Upper lobe of left lung (tissue), 6 donors: ENCODE measurements around the gene HMCES. TPM values are rescaled to one million over a fixed set of nuclear protein-coding genes. Genes with fewer than 3 reads are reported as not detected.

Source experiments
- ATAC-seq, 2 donors: fragments of 200-7000 bp; cut with Tn5 transposase; one replicate each; pipeline ENCODE4 v1.9.1; 2022; ENCODE audit warnings: mild to moderate bottlenecking in 2 of 2, moderate library complexity in 2 of 2; ENCODE audit not compliant: low FRiP score in 2 of 2
- DNase-seq, 2 donors: peaks; one replicate each; pipeline ENCODE4 v3.0.0-alpha.2; 2019 to 2020
- H3K27ac ChIP-seq, 4 donors: fragments of 200-600 bp; sonication (generic); one replicate each; pipeline ENCODE4 v1.5.1; 2016 to 2019
- H3K27me3 ChIP-seq, 4 donors: fragments of 200-600 bp; sonication (generic); one replicate each; pipeline ENCODE4 v1.5.1; 2017 to 2019
- H3K36me3 ChIP-seq, 4 donors: fragments of 200-600 bp; sonication (generic); one replicate each; pipeline ENCODE4 v1.5.1; 2016 to 2019
- H3K4me1 ChIP-seq, 4 donors: fragments of 200-600 bp; sonication (generic); one replicate each; pipeline ENCODE4 v1.5.1; 2018 to 2019
- H3K4me3 ChIP-seq, 4 donors: fragments of 200-600 bp; sonication (generic); one replicate each; pipeline ENCODE4 v1.5.1; 2017 to 2019; ENCODE audit warnings: mild to moderate bottlenecking in 2 of 4, moderate library complexity in 1 of 4
- H3K9me3 ChIP-seq, 4 donors: fragments of 200-600 bp; sonication (generic); one replicate each; pipeline ENCODE4 v1.5.1; 2018 to 2019
- EP300 ChIP-seq, 4 donors: sonication (generic); formaldehyde crosslinking; IDR thresholded peaks; one replicate each; pipeline ENCODE4 v1.5.1; 2017; ENCODE audit warnings: antibody characterized with exemption in 4 of 4, control low read depth in 2 of 4
- POLR2A ChIP-seq, 4 donors: fragments of 450-650 bp; IDR thresholded peaks; one replicate each; pipeline ENCODE4 v1.5.1; 2016 to 2017; ENCODE audit warnings: antibody characterized with exemption in 4 of 4, mild to moderate bottlenecking in 2 of 4
- POLR2AphosphoS5 ChIP-seq, 2 donors: sonication (generic); formaldehyde crosslinking; IDR thresholded peaks; one replicate each; pipeline ENCODE4 v1.5.1; 2017; ENCODE audit warnings: antibody characterized with exemption in 2 of 2
- WGBS, 2 donors: methylation state at CpG; one replicate each; pipeline ENCODE4 v1.1.5; 2017 to 2018; 5-methylcytosine and 5-hydroxymethylcytosine counted together
- total RNA-seq, 6 donors: library from RNA; depleted of rRNA in 4 of 6; stranded (reverse); fragments of >200 nt in 4 of 6; gene quantifications; one replicate each; pipeline versions ENCODE4 v1.1.0 to v1.2.1, GENCODE V29; 2016 to 2021
- TF ChIP-seq, protein P1 (sequence below), 6 experiments: fragments of 450-650 bp in 4 of 6; fragments of 200-600 bp in 2 of 6; sonication (generic) in 2 of 6; IDR thresholded peaks; one replicate each; pipeline ENCODE4 v1.5.1; 2016 to 2019; ENCODE audit warnings: antibody characterized with exemption in 6 of 6
- donor health status: DM: no; HTN: no; CAD: no; lungs with moderate emphysema.
- donor health status: DM: no; HTN: yes; CAD: no; lungs with severe emphysema.

HMCES gene
- total RNA-seq, 6 donors from 2014 or later, result 27.0 to 38.0 (median 31.1) TPM

- 92 to 95% methylated on average over 4 to 12 of the region's 12 CpGs for WGBS, 2 donors
- no peaks in the 10 kb centered on the region for H3K9me3 ChIP-seq
- no peaks in the 10 kb centered on the region for H3K4me1 ChIP-seq
- H3K27me3 ChIP-seq, result no peaks in the 10 kb centered on the region
- H3K36me3 ChIP-seq, result peaks cover 0 to 3% (median 0%) of the 10 kb centered on the region in 4 donors
- H3K4me3 ChIP-seq, result no peak overlapping the region
- no peak for TF ChIP-seq POLR2AphosphoS5 (IDR thresholded peaks at IDR 0.05)
- H3K27ac ChIP-seq, result no peak overlapping the region
- DNase-seq (no peak), ATAC-seq (no peak)
These were observed 46.2 kb downstream of the HMCES start for GRCh38 chr3:129324855-129325254.

- no peak overlapping the region for H3K4me3 ChIP-seq
- WGBS, 2 donors, result 100% methylated on average over 1 to 3 of the region's 3 CpGs
- ATAC-seq, result no peak
- H3K27me3 ChIP-seq, result no peaks in the 10 kb centered on the region
- no peak overlapping the region for H3K27ac ChIP-seq
- H3K36me3 ChIP-seq, result peaks cover 0 to 3% (median 0%) of the 10 kb centered on the region in 4 donors
- DNase-seq, result no peak
- no peaks in the 10 kb centered on the region for H3K9me3 ChIP-seq
- no peaks in the 10 kb centered on the region for H3K4me1 ChIP-seq
- TF ChIP-seq EP300 (IDR thresholded peaks at IDR 0.05) (no peak), POLR2AphosphoS5 (IDR thresholded peaks at IDR 0.05) (no peak), POLR2A (IDR thresholded peaks at IDR 0.05) (no peak)
- TF ChIP-seq, protein P1, sequence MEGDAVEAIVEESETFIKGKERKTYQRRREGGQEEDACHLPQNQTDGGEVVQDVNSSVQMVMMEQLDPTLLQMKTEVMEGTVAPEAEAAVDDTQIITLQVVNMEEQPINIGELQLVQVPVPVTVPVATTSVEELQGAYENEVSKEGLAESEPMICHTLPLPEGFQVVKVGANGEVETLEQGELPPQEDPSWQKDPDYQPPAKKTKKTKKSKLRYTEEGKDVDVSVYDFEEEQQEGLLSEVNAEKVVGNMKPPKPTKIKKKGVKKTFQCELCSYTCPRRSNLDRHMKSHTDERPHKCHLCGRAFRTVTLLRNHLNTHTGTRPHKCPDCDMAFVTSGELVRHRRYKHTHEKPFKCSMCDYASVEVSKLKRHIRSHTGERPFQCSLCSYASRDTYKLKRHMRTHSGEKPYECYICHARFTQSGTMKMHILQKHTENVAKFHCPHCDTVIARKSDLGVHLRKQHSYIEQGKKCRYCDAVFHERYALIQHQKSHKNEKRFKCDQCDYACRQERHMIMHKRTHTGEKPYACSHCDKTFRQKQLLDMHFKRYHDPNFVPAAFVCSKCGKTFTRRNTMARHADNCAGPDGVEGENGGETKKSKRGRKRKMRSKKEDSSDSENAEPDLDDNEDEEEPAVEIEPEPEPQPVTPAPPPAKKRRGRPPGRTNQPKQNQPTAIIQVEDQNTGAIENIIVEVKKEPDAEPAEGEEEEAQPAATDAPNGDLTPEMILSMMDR (IDR thresholded peaks at IDR 0.05), result no peak
These were observed 46.7 kb downstream of the HMCES start for GRCh38 chr3:129325383-129325782.

DNA sequence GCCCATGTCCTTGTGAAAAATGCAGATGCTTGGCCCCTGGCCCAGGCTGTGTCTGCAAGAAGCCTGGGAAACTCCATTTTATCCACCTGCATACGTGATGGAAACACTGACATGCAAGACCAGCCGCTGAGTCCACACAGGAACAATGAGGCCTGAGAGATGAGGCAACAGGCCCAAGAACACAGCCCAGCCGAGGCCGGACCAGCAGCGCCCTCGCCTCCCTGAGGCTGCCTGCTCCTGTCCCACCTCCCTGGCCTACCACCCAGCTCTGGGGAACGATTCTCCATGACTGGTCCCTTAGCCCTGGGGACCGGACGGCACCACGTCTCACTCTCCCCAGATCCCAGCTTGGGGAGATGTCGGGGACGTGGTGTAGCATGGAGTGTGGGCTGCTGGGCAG, 47.5 kb downstream of the HMCES start:
- Histone ChIP-seq H3K4me1 (no peaks in the 10 kb centered on the region), H3K9me3 (no peaks in the 10 kb centered on the region), H3K36me3 (peaks cover 0 to 3% (median 0%) of the 10 kb centered on the region in 4 donors), H3K4me3 (no peak overlapping the region), H3K27me3 (no peaks in the 10 kb centered on the region), H3K27ac (no peak overlapping the region)
- TF ChIP-seq POLR2A (IDR thresholded peaks at IDR 0.05) (no peak), POLR2AphosphoS5 (IDR thresholded peaks at IDR 0.05) (no peak), EP300 (IDR thresholded peaks at IDR 0.05) (no peak)
- TF ChIP-seq, protein P1 (IDR thresholded peaks at IDR 0.05), result no peak
- ATAC-seq, result no peak
- no peak for DNase-seq
- 89 to 91% methylated on average over 5 to 12 of the region's 12 CpGs for WGBS, 2 donors

DNA sequence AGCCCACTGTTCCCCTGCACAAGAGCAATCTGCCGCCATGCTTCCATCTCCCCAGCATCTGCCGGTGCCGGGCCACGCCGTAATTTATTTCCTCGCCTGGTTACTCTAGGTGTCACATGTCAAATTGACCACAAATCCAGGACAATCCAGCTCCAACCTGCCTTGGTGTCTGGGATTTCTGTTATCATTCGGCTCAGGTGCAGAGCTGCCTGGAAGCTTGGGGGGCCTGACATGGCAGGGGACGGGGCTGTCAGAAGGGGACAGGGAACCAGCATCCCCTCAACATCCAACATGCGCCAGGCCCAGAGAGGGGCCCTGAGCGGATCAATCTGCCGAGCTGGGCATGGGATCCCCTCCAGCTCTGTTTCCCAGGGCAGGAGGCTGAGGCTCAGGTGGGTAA, 47.9 kb downstream of the HMCES start:
- H3K4me3 ChIP-seq, result no peak overlapping the region
- TF ChIP-seq POLR2A (IDR thresholded peaks at IDR 0.05), result no peak
- TF ChIP-seq EP300 (IDR thresholded peaks at IDR 0.05), result no peak
- no peak overlapping the region for H3K27ac ChIP-seq
- H3K9me3 ChIP-seq, result no peaks in the 10 kb centered on the region
- WGBS, 2 donors, result 92 to 93% methylated on average over 9 to 11 of the region's 11 CpGs
- H3K4me1 ChIP-seq, result no peaks in the 10 kb centered on the region
- no peaks in the 10 kb centered on the region for H3K27me3 ChIP-seq
- no peak for DNase-seq
- no peak for ATAC-seq
- H3K36me3 ChIP-seq, result peaks cover 0 to 3% (median 0%) of the 10 kb centered on the region in 4 donors

- H3K4me3 ChIP-seq, result no peak overlapping the region
- H3K9me3 ChIP-seq, result no peaks in the 10 kb centered on the region
- H3K4me1 ChIP-seq, result no peaks in the 10 kb centered on the region
- no peak overlapping the region for H3K27ac ChIP-seq
- DNase-seq, result no peak
- TF ChIP-seq, protein P1 (IDR thresholded peaks at IDR 0.05), result no peak
- TF ChIP-seq POLR2AphosphoS5 (IDR thresholded peaks at IDR 0.05), result no peak
- no peak for TF ChIP-seq EP300 (IDR thresholded peaks at IDR 0.05)
- no peak for TF ChIP-seq POLR2A (IDR thresholded peaks at IDR 0.05)
- peaks cover 0 to 3% (median 0%) of the 10 kb centered on the region in 4 donors for H3K36me3 ChIP-seq
- H3K27me3 ChIP-seq, result no peaks in the 10 kb centered on the region
- WGBS, 2 donors, result 88 to 94% methylated on average over 6 of the region's 6 CpGs
- ATAC-seq, result no peak
These were observed 48.8 kb downstream of the HMCES start for GRCh38 chr3:129327510-129327909.

DNA sequence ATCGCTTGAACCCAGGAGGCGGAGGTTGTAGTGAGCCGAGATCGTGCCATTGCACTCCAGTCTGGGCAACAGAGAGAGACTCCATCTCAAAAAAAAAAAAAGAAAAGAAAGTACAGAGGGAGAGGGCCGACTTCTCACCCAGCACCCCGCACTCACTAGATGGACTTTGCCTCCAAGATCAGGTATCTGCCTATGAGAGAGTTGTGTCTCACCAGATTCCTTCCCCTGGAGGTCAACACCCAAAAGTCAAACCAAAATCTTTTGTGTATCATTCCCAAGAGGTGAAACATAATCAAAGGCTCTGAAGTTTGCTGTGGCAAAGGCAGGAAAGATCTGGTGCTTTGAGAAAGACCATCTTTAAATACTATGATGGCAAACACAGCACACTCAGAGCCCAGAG, 51.2 kb downstream of the HMCES start:
- ATAC-seq (no peak), DNase-seq (no peak)
- Histone ChIP-seq H3K27me3 (no peaks in the 10 kb centered on the region), H3K4me1 (no peaks in the 10 kb centered on the region), H3K36me3 (no peaks in the 10 kb centered on the region), H3K27ac (no peak overlapping the region), H3K4me3 (no peak overlapping the region), H3K9me3 (no peaks in the 10 kb centered on the region)
- no peak for TF ChIP-seq POLR2A (IDR thresholded peaks at IDR 0.05)
- no peak for TF ChIP-seq EP300 (IDR thresholded peaks at IDR 0.05)
- TF ChIP-seq, protein P1 (IDR thresholded peaks at IDR 0.05), result no peak
- no peak for TF ChIP-seq POLR2AphosphoS5 (IDR thresholded peaks at IDR 0.05)
- WGBS, 2 donors, result 89 to 91% methylated on average over 6 of the region's 6 CpGs
